Measurements from ENCODE around the gene PSEN1.

PSEN1 gene

DNA sequence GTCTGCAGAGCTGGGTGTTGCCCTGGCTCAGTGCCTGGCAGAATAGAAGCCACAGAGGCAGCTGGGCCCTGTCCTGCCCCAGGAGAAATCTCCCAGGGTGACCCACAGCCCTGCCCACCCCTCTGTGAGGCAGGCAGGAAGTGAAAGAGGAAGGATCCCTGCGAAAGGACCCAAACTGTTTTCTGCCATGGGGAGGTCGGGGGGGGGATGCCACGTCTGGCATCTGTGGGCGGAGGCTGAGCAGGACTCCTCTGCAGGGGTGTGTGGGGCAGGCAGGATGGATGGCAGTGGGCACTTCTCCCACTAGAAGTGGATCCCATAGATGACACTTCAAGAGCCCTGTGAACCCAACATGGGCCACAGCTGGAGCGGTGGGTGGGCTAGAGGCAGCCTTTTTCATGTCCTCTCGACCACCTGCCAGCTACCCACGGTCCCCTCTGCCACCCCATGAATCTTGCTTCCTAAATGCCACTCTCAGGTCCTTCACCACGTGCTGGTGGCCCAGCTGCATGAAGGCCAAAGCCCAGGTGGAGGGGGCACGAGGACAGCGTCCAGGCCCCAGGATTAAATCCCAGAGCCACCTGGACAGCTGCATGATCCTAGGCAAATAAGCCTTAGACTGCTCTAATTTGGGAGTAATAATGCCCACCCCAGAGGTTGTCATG is 104.6 kb downstream of the PSEN1 start:
- DNase-seq (ENCODE audit: low spot score) = no peak

DNA sequence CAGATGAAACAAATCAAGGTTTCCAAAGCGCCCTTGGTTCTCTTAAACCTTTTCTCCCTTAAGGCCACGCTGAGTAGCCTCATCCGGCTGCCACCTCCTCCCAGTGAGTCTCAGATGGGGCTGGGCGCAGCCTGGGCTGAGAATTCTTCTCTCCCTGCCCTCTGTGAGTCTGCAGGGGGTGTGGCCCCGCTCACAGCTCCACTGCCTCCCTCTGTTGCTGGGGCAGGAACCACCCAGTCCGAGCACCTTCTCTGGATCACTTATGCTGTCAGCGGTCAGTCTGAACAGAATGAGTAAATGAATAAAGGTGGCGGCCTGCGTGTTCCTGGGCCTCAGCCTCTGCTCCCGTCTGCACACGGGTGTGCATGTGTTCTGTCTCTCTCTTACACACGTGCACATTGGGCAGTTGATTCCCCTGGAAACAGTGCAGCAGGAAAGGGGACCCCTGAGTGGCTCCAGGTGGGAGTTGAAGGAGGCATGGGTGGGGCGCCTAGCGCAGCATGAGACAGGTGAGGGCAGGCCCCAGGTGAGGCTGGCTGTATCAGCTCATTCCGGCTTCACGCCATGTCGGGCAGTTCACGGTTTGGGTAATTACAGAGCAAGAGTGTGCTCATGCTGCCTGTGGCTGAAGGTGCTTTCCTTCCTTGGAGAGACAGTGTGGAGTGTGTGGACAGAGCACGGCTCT is 105.3 kb downstream of the PSEN1 start:
- no peak for DNase-seq (ENCODE audit: low spot score)

DNA sequence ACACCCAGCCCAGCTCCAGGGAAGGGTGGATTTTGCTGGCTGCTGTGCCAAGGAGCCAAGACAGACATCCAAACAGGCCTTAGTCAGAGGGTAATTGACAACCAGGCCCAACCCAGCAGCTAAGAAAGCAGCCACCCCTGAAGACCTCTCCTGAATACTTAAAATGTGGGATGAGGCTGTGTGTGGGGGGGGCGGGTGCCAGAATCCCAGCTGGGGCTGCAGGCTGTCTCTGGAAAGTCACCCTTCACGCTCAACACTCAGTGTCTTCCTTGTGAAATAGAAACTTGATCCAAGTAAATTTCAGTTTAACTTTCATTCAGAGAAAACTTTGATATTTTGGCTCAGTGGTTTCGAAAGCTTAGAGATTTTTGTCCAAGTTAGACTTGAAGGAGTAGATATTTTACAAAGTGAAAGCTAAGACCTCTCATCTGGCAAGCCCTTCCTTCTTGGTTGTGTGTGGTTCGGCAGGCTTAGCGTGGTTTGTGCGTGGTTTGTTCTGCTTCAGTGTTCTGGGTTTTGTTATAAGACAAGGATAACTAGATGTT is 106.1 kb downstream of the PSEN1 start:
- no peak for DNase-seq (ENCODE audit: low spot score)

GRCh38 chr14:73243341-73243740 is 107.0 kb downstream of the PSEN1 start:
- DNase-seq (ENCODE audit: low spot score) = no peak

GRCh38 chr14:73243748-73244147 is 107.4 kb downstream of the PSEN1 start:
- DNase-seq (ENCODE audit: low spot score) = no peak

DNA sequence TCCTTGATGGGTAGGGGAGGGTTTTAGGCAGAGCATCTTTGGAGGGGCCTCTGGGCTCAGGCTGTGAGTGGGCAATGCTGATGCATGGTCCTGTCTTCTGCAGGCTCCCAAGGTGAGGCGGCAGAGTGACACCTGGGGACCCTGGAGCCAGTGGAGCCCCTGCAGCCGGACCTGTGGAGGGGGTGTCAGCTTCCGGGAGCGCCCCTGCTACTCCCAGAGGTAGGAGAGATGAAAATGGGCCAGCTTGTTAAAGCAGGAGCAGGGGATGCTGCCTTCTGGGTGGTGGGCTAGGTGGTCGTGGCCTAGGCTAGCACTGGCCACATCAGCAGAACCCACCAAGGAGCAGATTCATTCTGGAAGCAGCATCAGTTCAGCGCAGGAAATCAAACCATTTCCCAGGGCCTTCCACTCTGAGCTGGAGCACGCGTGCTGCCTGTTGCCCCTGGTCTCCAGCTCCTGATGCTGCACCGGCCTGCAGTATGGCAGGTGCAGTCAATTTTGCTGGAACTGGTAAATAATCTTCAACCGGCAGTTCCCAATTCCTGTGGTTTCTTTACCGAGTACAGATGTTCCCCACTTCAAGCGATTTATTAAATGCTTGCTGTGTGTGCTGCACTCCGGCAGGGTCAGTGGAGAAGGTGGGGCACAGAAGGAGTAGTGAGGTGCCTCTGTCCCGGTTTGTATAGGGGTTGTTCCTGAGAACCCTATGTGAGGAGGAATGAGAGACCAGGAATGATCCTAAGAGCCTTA is 108.4 kb downstream of the PSEN1 start:
- DNase-seq (ENCODE audit: low spot score) = no peak

DNA sequence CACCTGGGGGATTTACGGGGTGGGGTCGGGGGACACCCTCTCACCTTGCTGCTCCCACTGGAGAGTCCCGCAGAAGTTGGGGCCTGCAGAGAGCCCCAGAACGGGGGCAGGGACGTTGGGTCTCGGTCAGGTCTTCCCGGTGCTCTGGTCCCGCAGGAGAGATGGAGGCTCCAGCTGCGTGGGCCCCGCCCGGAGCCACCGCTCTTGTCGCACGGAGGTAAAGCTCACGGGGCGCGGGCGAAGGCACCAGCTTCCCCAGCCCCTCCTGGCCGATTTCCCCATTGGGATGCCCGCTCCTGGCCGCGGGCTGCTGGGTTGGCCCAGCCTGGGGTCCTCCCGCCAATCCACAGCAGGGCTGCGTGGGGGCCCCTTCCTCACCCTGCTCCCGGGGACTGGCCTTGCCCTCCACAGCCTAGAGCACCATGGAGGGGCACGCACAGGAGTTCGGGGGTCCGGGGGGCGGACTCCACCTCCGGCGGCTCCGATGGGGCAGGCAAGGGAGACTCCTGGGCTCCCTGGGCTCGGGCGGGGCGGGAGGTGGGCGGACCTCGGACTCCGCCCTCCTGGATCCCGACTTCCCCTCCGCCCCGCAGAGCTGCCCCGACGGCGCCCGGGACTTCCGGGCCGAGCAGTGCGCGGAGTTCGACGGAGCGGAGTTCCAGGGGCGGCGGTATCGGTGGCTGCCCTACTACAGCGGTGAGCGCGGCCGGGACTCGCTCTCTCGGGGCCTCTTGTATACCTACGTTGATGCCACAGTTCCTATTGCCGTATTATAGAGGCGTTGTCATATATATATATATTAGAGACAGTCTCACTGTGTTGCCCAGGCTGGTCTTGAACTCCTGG is 109.4 kb downstream of the PSEN1 start:
- DNase-seq (ENCODE audit: low spot score) = no peak

- DNase-seq (ENCODE audit: low spot score) = no peak
Measured at GRCh38 chr14:73246387-73247150, 110.3 kb downstream of the PSEN1 start.

GRCh38 chr14:73248108-73248868 is 112.0 kb downstream of the PSEN1 start:
- DNase-seq (ENCODE audit: low spot score) = no peak

GRCh38 chr14:73249108-73249507 is 112.8 kb downstream of the PSEN1 start:
- no peak for DNase-seq (ENCODE audit: low spot score)

DNA sequence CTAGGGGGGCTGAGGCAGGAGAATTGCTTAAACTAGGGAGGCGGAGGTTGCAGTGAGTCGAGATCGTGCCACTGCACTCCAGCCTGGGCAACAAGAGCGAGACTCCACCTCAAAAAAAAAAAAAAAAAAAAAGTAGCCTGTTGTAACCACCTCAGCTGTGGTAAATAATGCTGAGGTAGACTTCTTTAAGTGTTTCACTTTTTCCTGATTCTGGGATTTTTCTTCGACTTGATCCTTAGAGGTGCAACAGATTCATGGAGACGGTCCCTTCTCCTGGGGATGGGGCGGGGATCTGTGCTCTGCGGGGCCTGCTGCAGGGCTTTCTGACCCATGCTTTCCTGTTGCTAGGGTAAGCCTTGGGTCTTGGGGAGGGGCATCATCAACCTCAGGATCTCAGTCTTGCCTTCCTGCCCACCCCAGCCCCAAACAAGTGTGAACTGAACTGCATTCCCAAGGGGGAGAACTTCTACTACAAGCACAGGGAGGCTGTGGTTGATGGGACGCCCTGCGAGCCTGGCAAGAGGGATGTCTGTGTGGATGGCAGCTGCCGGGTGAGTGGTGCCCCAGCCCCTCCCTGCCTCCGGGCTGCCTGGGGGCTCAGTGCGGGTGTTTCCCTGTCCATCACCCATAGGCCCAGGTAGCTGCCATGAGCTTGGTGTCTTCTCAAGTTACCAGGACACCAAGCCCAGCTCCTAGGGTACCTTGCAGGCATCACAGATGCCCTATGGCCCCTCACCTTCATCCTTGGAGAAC is 113.4 kb downstream of the PSEN1 start:
- no peak for DNase-seq (ENCODE audit: low spot score)

DNA sequence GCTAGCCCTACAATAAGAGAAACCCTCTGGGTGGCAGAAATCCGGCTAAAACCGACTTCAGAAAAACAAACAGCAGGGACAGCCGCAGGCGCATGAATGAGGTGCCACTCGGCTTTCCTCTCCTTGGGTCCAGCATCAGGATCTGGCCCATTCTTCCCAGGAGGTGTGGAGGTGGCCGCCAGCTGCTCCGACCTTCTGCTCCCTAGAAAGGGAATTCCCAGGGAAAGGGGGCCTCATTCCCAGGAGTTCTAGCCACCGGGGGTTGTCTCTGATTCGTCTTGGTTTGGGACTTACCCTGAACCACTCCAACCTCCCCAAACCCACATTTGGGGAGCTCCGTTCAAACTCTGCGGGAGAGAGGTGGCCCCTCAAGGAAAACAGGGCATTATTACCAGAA is 114.0 kb downstream of the PSEN1 start:
- no peak for DNase-seq (ENCODE audit: low spot score)

GRCh38 chr14:73250781-73251500 is 114.6 kb downstream of the PSEN1 start:
- DNase-seq (ENCODE audit: low spot score) = no peak

- no peak for DNase-seq (ENCODE audit: low spot score)
Measured at GRCh38 chr14:73251516-73252215, 115.4 kb downstream of the PSEN1 start.

GRCh38 chr14:73252491-73253322 is 116.4 kb downstream of the PSEN1 start:
- DNase-seq (ENCODE audit: low spot score) = no peak

DNA sequence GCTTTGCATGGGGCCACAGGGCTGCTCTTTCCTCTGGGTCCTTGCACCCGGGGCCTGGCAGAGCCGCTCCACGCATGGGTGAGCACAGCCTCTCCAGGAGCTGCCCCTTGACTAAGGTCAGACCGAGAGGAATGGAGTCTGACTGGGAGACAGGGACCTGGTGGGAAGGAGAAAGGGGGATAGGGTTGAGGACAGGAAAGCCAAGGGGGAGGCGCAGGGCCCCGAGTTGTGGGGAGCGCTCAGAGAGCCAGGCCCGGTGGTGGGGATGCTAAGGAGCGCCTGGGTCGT is 117.0 kb downstream of the PSEN1 start:
- DNase-seq (ENCODE audit: low spot score) = no peak

DNA sequence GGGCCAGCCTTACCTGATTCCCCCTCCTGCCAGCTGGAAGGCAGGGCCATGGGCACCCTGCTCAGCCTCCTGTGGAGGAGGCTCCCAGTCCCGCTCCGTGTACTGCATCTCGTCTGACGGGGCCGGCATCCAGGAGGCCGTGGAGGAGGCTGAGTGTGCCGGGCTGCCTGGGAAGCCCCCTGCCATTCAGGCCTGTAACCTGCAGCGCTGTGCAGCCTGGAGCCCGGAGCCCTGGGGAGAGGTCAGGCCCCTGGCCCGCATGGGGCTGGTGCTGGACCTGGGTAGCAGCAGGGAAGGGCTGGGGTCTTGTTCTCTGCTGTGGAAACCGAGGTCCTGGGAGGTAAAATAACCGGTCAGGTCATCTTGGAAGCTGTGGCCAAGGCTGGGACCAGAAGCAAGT is 117.4 kb downstream of the PSEN1 start:
- no peak for DNase-seq (ENCODE audit: low spot score)

All from hematopoietic multipotent progenitor cell treated with erythropoietin and hydrocortisone succinate and interleukin-3 and kit ligand, for 17 days (in vitro differentiated cells).